SJSA1 (cell line): ENCODE results near the gene IL1RAPL1. TPM values are rescaled to one million over a fixed set of nuclear protein-coding genes. Genes with fewer than 3 reads are reported as not detected.

Experiments used
- DNase-seq, 2 experiments: peaks; one replicate each; pipeline ENCODE4 v3.0.0-alpha.2; 2015 to 2020; ENCODE audit warnings: low spot score in 2 of 2, low read depth in 1 of 2
- H3K27ac ChIP-seq: fragments of 250-450 bp; sonication (Bioruptor Pico); 2 replicates; pipeline ENCODE4 v1.5.1; 2020; ENCODE audit warnings: mild to moderate bottlenecking, moderate library complexity
- H3K27me3 ChIP-seq: fragments of 250-450 bp; sonication (Bioruptor Pico); replicated peaks from 2 replicates; pipeline ENCODE4 v1.5.1; 2020; ENCODE audit warnings: mild to moderate bottlenecking, moderate library complexity
- H3K36me3 ChIP-seq: fragments of 250-450 bp; sonication (Bioruptor Pico); 2 replicates; pipeline ENCODE4 v1.5.1; 2020; ENCODE audit warnings: mild to moderate bottlenecking
- H3K4me1 ChIP-seq: fragments of 250-450 bp; sonication (Bioruptor Pico); replicated peaks from 2 replicates; pipeline ENCODE4 v1.6.1; 2021; ENCODE audit warnings: mild to moderate bottlenecking
- H3K4me3 ChIP-seq: fragments of 250-450 bp; sonication (Bioruptor Pico); 2 replicates; pipeline ENCODE4 v1.5.1; 2020; ENCODE audit warnings: mild to moderate bottlenecking
- H3K9me3 ChIP-seq: fragments of 250-450 bp; sonication (Bioruptor Pico); replicated peaks from 2 replicates; pipeline ENCODE4 v1.5.1; 2020; ENCODE audit warnings: mild to moderate bottlenecking
- total RNA-seq: library from RNA; depleted of rRNA; stranded (reverse); fragments of >200 nt; shearing (Covaris generic); gene quantifications from 2 replicates; pipeline ENCODE4 v1.2.3, GENCODE V29; 2014

IL1RAPL1 gene
- total RNA-seq, 1 experiment from 2014 or later: not detected

- Histone ChIP-seq H3K27me3 (no peaks in the 10 kb centered on the region), H3K4me1 (no peaks in the 10 kb centered on the region), H3K9me3 (no peaks in the 10 kb centered on the region), H3K27ac (no peak overlapping the region), H3K4me3 (no peak overlapping the region), H3K36me3 (no peaks in the 10 kb centered on the region)
- DNase-seq: no peak
These were observed 4.3 kb downstream of the IL1RAPL1 start for GRCh38 chrX:28591542-28591941.

- H3K27me3 ChIP-seq: no peaks in the 10 kb centered on the region
- DNase-seq: no peak
- H3K4me3 ChIP-seq: no peak overlapping the region
- H3K4me1 ChIP-seq: no peaks in the 10 kb centered on the region
- H3K9me3 ChIP-seq: no peaks in the 10 kb centered on the region
- H3K36me3 ChIP-seq: no peaks in the 10 kb centered on the region
- no peak overlapping the region for H3K27ac ChIP-seq
These were observed 8.1 kb downstream of the IL1RAPL1 start for GRCh38 chrX:28595346-28595745.

GRCh38 chrX:28599957-28600356, 12.7 kb downstream of the IL1RAPL1 start:
- Histone ChIP-seq H3K4me3 (no peak overlapping the region), H3K27me3 (no peaks in the 10 kb centered on the region), H3K4me1 (no peaks in the 10 kb centered on the region), H3K27ac (no peak overlapping the region), H3K9me3 (no peaks in the 10 kb centered on the region), H3K36me3 (no peaks in the 10 kb centered on the region)
- no peak for DNase-seq

- H3K9me3 ChIP-seq: no peaks in the 10 kb centered on the region
- no peak overlapping the region for H3K4me3 ChIP-seq
- H3K4me1 ChIP-seq: no peaks in the 10 kb centered on the region
- H3K27me3 ChIP-seq: no peaks in the 10 kb centered on the region
- H3K27ac ChIP-seq: no peak overlapping the region
- no peaks in the 10 kb centered on the region for H3K36me3 ChIP-seq
- DNase-seq: no peak
These were observed 21.8 kb downstream of the IL1RAPL1 start for GRCh38 chrX:28609003-28609402.

- Histone ChIP-seq H3K27me3 (no peaks in the 10 kb centered on the region), H3K9me3 (no peaks in the 10 kb centered on the region), H3K4me1 (no peaks in the 10 kb centered on the region), H3K36me3 (no peaks in the 10 kb centered on the region), H3K4me3 (no peak overlapping the region), H3K27ac (no peak overlapping the region)
- no peak for DNase-seq
These were observed 22.8 kb downstream of the IL1RAPL1 start for GRCh38 chrX:28609917-28610613.

- Histone ChIP-seq H3K4me1 (no peaks in the 10 kb centered on the region), H3K36me3 (no peaks in the 10 kb centered on the region), H3K9me3 (no peaks in the 10 kb centered on the region)
These were observed 23.5 kb downstream of the IL1RAPL1 start for GRCh38 chrX:28610746-28611145.

GRCh38 chrX:28613558-28613957, 26.3 kb downstream of the IL1RAPL1 start:
- H3K9me3 ChIP-seq: no peaks in the 10 kb centered on the region
- no peak for DNase-seq
- H3K27me3 ChIP-seq: no peaks in the 10 kb centered on the region
- H3K4me3 ChIP-seq: no peak overlapping the region
- H3K4me1 ChIP-seq: no peaks in the 10 kb centered on the region
- H3K36me3 ChIP-seq: no peaks in the 10 kb centered on the region
- H3K27ac ChIP-seq: no peak overlapping the region

More at GRCh38 chrX:28610746-28611145, 23.5 kb downstream of the IL1RAPL1 start:
- no peak overlapping the region for H3K4me3 ChIP-seq
- no peak overlapping the region for H3K27ac ChIP-seq
- DNase-seq: no peak
- H3K27me3 ChIP-seq: no peaks in the 10 kb centered on the region

GRCh38 chrX:28625223-28625622, 38.0 kb downstream of the IL1RAPL1 start:
- H3K4me3 ChIP-seq: no peak overlapping the region
- H3K9me3 ChIP-seq: no peaks in the 10 kb centered on the region
- no peaks in the 10 kb centered on the region for H3K27me3 ChIP-seq
- no peaks in the 10 kb centered on the region for H3K4me1 ChIP-seq
- no peak for DNase-seq
- H3K36me3 ChIP-seq: no peaks in the 10 kb centered on the region
- H3K27ac ChIP-seq: no peak overlapping the region

GRCh38 chrX:28626515-28626914, 39.3 kb downstream of the IL1RAPL1 start:
- no peak for DNase-seq
- no peak overlapping the region for H3K4me3 ChIP-seq
- H3K4me1 ChIP-seq: no peaks in the 10 kb centered on the region
- H3K9me3 ChIP-seq: no peaks in the 10 kb centered on the region
- no peaks in the 10 kb centered on the region for H3K27me3 ChIP-seq
- no peak overlapping the region for H3K27ac ChIP-seq
- no peaks in the 10 kb centered on the region for H3K36me3 ChIP-seq

GRCh38 chrX:28628120-28628519, 40.9 kb downstream of the IL1RAPL1 start:
- no peaks in the 10 kb centered on the region for H3K27me3 ChIP-seq
- no peaks in the 10 kb centered on the region for H3K9me3 ChIP-seq
- H3K36me3 ChIP-seq: no peaks in the 10 kb centered on the region
- DNase-seq: no peak
- no peak overlapping the region for H3K4me3 ChIP-seq
- no peaks in the 10 kb centered on the region for H3K4me1 ChIP-seq
- H3K27ac ChIP-seq: no peak overlapping the region

GRCh38 chrX:28638775-28639174, 51.5 kb downstream of the IL1RAPL1 start:
- DNase-seq: no peak
- no peaks in the 10 kb centered on the region for H3K4me1 ChIP-seq
- no peaks in the 10 kb centered on the region for H3K9me3 ChIP-seq

GRCh38 chrX:28639451-28639850, 52.2 kb downstream of the IL1RAPL1 start:
- DNase-seq: no peak
- no peak overlapping the region for H3K4me3 ChIP-seq

More at GRCh38 chrX:28638775-28639174, 51.5 kb downstream of the IL1RAPL1 start:
- no peak overlapping the region for H3K27ac ChIP-seq
- no peaks in the 10 kb centered on the region for H3K36me3 ChIP-seq
- no peak overlapping the region for H3K4me3 ChIP-seq
- H3K27me3 ChIP-seq: no peaks in the 10 kb centered on the region

GRCh38 chrX:28649541-28649940, 62.3 kb downstream of the IL1RAPL1 start:
- Histone ChIP-seq H3K36me3 (no peaks in the 10 kb centered on the region), H3K9me3 (no peaks in the 10 kb centered on the region), H3K4me1 (no peaks in the 10 kb centered on the region), H3K27ac (no peak overlapping the region), H3K27me3 (no peaks in the 10 kb centered on the region), H3K4me3 (no peak overlapping the region)
- DNase-seq: no peak

More at GRCh38 chrX:28639451-28639850, 52.2 kb downstream of the IL1RAPL1 start:
- no peaks in the 10 kb centered on the region for H3K36me3 ChIP-seq
- no peaks in the 10 kb centered on the region for H3K9me3 ChIP-seq
- no peaks in the 10 kb centered on the region for H3K27me3 ChIP-seq
- H3K27ac ChIP-seq: no peak overlapping the region
- no peaks in the 10 kb centered on the region for H3K4me1 ChIP-seq

- Histone ChIP-seq H3K36me3 (no peaks in the 10 kb centered on the region), H3K27me3 (no peaks in the 10 kb centered on the region), H3K9me3 (no peaks in the 10 kb centered on the region), H3K4me3 (no peak overlapping the region), H3K4me1 (no peaks in the 10 kb centered on the region), H3K27ac (no peak overlapping the region)
- no peak for DNase-seq
These were observed 63.9 kb downstream of the IL1RAPL1 start for GRCh38 chrX:28651186-28651585.

- Histone ChIP-seq H3K27ac (no peak overlapping the region), H3K36me3 (no peaks in the 10 kb centered on the region), H3K9me3 (no peaks in the 10 kb centered on the region), H3K27me3 (no peaks in the 10 kb centered on the region), H3K4me1 (no peaks in the 10 kb centered on the region), H3K4me3 (no peak overlapping the region)
- no peak for DNase-seq
These were observed 72.0 kb downstream of the IL1RAPL1 start for GRCh38 chrX:28659269-28659668.
